ENCODE data around the gene VSIG10L2.
"Not testable (repeated sequence)": the region's sequence is repeated elsewhere in the genome, so short reads cannot be mapped to it uniquely, and the experiment has no call there.

Gene VSIG10L2

DNA sequence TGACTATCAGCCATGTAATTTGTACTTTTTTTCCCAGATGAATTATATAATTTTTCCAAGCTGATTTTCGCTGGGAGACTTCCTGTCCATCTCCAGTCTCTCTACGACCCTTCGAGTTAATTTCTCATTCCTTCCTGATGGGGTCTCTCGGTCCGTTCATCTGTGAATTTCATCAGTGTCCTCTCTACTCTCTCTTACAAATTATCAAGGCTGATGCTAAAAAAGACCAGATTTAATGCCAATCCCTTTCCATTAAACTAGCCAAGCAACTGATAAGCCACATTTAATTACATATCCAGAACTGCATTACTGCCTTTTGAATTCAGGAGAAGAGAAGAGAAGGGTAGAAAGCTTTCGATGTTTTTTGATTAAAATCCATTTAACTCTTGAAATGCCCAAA, 25.8 kb downstream of the VSIG10L2 start:
- no peak for FAIRE-seq

DNA sequence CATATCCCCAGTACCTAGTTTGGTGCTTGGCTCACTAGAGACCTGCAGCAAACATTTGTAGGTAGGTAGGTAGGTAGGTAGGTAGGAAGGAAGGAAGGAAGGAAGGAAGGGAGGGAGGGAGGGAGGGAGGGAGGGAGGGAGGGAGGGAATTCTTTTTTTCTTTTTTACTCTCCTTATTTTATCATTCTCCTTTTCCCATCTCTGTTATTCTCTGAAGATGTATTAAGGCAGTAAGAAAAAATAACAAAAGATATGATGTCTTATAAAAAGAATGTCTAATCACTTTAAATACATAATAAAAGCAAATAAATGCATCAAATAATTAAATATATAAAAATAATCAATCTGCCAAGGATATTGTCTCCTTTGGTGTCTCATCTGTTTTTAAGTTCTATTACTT, 28.4 kb downstream of the VSIG10L2 start:
- no peak for FAIRE-seq

DNA sequence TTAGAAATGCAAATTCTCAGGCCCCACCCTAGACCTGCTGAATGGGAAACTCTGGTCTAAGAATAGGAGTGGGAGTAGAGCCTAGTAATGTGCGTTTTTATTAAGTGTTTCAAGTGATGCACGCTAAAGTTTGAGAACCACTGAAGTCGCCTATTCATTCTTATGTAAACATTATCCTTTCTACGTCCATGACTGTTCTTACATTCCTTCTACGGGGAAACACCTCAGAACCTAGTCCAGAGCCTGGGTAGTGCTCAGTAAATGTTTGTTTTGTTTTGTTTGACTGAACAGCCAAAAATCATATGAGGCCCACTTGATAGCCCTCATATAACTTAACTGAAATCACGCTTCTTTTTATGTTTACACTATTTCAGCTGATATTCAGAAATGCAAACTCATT, 29.8 kb downstream of the VSIG10L2 start:
- FAIRE-seq: no peak

DNA sequence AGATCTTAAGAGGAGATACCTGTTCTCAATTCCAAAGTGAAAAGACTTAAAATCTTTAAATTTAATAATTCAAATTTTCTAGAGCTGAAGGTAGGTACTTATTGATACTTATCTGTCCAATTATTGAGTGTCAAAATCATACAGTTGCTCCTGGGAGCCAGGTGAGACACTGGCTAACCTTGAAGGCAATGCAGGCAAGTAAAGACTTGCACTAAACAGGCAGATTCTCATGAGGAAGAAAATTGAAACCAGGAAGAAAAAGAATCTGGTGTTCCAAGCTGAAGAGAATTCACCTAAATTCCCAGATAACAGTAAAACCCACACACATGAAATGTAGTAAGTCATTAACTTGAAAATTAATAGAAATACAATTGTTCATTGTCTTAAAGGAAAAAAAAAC, 30.3 kb downstream of the VSIG10L2 start:
- FAIRE-seq: no peak

DNA sequence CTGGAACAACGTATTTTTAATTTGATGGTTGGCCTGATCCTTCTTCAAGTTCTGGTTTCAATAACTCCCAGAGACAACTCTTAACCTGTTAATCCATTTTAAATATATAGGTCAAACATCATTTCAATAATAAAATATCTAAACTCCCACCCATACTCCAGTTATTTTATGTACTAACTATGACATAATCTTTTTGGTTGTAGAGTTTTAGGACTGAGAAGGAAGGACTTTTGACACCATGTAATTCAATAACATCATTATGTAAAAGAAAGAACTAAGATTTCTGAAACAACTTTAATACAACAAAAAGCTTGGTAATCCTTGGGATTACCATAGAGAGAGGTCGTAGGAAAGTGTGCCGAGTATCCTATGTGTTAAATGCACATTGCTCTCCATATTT, 31.5 kb downstream of the VSIG10L2 start:
- FAIRE-seq: no peak

DNA sequence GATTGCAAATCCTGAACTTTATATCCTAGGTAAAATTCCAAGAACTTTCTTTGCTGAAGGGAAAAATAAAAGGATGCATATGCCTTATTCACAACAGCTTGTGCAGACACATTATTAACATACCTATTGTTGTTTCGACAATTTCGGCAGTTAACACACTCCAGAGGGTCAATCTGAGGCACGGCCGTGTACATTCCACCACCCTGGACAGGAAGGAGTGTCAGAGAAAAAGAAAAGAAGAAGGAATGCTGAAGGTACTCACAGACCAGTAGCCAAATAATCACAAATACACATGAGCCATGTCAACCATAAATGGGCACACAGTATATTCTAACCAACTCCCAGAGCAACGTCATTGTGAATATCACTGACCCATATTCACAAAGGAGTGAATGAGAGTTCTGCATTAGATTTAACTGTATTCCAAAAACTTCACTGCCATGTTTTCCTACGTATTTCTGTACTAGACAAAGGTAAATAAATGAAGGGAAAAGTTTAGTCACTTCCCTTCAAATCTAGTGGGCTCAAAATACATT, 32.4 kb downstream of the VSIG10L2 start:
- FAIRE-seq: no peak

DNA sequence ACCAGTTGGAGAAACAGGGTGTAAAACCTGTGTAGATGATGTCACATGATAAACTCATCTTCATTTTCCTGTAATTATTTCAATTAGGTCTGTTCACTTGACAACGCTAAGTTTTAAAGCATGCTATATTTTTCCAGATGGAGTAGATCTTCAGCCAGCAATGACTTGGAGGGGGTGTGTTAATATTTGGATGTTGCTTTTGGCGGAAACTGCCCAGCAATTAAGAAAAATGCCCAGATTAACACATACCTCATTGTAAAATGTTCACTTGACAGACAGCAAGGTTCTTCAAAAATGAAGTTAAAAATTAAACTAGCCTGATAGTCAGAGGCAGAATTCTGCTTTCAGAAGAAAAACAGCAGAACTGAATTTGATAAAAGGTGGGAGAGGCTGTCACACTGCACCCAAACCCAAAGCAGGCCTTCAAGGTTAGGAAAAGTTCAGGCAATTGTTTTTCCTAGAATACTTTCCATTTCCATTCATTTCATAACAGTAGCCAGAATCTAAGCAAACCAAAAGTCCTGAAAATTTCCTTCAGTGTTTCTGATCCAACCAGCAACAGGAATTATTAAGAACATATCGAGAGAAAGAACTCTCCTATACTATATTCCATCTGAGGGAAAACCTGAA, 33.0 kb downstream of the VSIG10L2 start:
- FAIRE-seq: no peak

DNA sequence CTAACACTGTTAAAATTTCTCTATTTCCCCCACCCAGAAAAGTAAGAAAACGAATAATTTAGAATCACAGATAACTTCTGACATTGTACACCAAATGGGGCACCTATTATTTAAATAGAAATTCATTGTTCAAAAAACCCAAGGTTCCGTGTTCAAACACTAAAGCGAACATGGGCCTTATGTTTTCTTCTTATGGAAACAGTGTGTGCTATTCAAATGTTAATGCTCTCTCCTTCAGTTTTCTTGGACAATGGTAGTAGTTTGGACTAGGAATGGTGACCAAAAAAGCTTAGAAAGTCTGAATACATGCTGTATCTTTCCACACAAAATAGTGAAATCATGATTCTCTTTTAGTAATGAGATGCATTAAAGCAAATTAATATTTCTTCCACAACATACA, 33.7 kb downstream of the VSIG10L2 start:
- FAIRE-seq: no peak

DNA sequence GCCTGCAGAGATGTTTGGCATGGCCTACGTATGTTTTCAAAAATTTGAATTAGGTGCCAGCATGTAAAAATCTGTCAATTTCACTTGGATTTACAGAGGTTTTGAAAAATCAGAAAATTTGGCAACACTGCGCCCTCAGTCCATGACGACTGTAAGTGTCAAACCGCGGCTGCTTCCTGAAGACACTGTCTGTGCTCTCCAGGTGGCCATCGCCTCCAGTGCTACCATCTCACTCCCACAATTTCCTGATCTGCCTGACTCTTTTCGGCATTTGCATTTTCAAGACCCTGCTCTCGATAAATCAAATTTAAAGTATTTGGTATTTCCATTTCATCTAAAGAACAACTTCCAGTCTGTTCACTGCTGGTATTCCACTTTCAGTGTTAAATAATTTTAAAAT, 34.6 kb downstream of the VSIG10L2 start:
- FAIRE-seq: no peak

DNA sequence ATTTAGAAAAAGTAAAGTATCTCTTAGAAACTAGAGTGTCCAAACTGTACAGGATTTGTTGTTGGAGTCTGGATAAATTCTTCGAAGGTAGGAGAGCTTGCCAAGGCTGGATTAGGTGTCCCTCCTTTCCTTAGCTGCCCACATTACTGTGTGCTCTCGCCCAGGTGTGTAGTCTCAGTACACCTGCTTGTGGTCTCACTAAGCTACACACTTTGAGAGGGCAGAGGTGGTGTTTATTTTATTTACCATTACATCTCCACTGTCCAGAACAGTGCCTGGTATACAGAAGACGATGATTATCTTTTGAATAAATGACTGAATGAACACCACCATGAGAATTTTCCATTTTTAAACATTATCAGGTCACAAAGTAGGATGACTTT, 36.5 kb downstream of the VSIG10L2 start:
- no peak for FAIRE-seq

DNA sequence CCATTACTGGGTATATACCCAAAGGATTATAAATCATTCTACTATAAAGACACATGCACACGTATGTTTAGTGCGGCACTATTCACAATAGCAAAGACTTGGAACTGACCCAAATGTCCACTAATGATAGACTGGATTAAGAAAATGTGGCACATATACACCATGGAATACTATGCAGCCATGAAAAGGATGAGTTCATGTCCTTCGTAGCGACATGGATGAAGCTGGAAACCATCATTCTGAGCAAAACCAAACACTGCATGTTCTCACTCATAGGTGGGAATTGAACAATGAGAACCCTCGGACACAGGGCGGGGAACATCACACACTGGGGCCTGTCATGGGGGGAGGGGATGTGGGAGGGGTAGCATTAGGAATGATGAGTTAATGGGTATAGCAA, 40.1 kb downstream of the VSIG10L2 start:
- FAIRE-seq: not testable (repeated sequence)

DNA sequence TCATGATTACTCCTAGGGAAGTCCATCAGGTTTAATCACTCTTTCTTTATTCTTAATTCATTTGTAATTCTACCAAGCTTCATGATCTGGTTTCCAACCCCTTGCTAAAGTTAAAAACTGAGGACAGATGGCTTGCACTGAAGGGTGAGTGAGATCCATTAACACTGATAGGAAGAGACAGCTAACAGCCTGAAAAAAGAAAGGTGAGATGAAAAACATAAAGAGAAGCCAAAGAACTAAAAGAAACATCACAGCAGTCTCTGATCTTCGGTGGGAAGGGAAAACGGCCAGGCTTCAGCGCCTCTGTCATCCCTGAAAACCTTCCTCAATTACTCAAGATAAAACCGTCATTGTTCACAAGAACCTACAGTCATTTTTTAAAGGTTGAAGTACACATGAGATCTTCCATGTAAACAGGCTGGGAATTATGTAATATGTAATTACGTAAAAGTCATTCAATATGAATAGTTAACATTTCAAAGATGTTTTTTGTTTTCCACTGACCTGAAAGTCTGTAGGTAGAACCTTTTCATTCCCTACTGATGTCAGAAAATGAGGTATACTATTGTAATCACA, 41.3 kb downstream of the VSIG10L2 start:
- FAIRE-seq: peak; percentile 27

DNA sequence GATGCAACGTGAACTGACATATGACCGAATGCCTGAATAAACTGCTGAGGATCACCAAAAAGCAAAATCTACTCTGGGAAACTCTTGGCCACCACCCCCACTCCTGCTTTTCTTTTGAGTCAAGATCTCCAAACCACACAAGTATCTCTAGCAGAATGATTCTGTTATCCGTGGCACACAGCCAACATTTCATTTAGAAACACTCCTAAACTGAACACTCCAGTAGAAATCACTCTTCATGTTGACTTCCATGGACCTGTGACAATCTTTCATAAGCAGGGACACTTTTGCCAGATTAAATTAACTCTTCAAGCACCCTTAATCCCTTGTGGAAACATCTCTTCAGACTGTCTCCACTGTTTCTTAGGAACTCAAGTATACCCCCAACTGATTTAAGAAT, 44.4 kb downstream of the VSIG10L2 start:
- no peak for FAIRE-seq

DNA sequence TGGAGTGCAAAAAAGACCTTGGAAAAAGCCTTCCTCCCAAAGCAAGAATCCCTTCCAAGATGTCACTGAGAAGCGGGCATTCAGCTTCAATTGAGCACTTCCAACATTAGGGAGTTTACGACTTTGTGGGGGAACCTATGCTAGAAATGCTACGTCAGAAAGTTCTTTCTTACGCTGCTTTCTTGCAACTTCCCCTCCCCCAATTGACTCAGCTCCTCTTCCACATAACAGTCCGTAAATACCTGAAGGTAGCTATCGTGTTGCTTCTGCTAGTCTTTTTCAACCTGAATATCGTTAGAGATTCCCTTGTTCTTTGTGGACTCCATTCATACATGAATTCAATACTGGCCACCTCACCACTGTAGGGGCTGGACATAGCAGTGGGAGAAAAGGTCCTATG, 47.0 kb downstream of the VSIG10L2 start:
- no peak for FAIRE-seq

DNA sequence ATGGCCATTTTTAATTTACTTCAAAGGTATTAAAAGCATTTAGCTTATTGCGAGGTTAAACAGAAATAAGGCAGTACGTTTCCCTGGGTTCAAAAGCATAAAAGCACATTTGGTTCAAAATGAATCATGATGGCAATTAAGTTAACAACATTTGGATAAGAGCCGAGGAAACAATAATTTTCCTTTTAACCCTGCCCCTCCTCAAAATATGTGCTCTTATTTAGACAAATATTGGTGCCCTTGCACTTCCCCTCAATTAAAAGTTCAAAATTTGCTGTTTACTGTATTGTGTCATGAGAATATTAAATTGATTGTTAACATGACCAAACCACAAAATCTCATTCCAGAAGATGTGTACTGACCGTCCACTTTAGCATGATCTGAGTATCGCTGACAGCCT, 48.7 kb downstream of the VSIG10L2 start:
- FAIRE-seq: no peak

DNA sequence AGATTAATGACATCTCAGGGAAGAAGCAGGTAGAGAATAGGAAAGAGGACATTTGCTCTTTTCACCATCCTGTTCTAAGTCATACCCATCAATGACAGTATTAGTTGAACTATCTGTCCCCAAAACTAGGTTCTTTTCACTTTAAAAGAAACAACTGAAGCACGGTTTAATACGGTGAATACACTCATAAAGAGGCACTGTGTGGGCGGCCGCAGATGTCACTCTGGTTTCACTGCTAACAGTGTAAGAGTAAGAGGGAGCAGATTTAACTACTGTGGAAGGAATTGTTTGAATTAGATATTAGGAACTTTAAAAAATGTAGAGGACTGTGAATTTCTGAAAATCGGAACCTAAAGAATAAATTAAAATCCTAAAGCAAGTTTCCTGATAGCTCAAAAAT, 49.5 kb downstream of the VSIG10L2 start:
- peak; percentile 61 for FAIRE-seq

DNA sequence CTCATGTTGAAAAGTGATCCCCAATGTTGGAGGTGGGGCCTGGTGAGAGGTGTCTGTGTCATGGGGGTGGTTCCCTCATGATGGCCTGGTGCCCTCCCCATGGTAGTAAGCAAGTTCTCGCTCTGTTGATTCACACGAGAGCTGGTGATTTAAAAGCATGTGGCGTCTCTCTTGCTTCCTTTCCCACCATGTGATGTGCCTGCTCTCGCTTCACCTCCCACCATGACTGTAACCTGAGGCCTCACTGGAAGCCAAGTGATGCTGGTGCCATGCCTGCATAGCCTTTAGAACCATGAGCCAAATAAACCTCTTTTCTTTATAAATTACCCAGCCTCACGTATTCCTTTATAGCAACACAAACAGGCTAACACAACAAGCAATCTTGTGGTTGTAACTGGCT, 52.4 kb downstream of the VSIG10L2 start:
- FAIRE-seq: no peak

DNA sequence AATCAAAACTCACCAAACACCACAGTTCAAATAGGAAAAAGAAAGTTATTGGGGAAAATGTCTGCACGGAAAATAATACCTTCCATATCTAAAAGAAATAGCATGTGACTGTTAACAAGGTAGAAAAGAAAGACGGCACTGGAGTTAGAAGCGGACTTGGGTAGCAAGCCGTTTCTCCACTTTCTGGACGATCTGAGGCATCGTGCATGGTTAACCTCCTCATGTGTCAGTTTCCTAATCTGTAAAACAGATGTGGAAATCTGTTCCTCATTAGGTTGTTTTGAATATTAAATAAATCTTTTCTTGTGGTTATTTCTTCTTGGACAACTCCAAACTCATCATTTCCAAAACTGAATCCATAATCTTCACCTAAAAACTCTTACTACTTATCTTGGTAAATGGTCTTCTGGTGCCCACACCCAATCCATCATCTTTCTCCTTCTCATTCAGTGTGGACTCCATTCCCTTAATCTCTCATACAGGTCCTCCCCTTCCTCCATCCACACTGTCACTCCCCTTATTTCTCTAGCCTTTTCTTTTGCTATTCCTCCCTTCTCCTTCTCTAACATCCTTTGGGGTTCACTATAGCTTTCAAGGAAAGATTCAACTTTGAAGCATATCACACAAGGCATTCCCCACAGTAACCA, 53.5 kb downstream of the VSIG10L2 start:
- FAIRE-seq: no peak

DNA sequence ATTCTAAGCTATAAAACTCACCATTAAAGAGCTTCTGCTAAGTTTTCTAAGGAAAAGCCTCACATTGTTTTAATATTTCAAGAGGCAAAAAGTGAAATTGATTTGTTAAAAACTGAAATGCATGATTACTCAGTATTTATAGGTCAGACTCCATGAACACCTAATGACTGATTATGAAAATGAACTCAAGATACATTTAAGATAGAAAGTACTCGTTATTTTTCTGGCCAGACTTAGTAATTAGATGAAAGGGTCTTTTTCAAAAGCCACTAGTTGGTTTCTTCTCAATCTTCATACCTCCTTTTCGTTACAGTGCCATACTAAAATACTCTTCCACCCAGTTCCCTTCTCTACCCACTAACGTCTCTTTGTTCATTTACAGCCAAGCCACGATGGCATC, 56.3 kb downstream of the VSIG10L2 start:
- FAIRE-seq: no peak
